LNCaP clone FGC (cell line): ENCODE measurements around the gene RPL36.
A peak's percentile ranks its signal among the peaks of the same experiment; 100 is the strongest.

Experiments used
- DNase-seq: peaks from one replicate; pipeline ENCODE4 v3.0.0-alpha.2; 2011; ENCODE audit warnings: low read depth
- H3K4me3 ChIP-seq: 2 replicates; pipeline ENCODE4 v1.5.1; 2011; ENCODE audit warnings: mild to moderate bottlenecking, low read depth, low read length, control low read depth
- CTCF ChIP-seq: IDR thresholded peaks from 2 replicates; pipeline ENCODE4 v1.5.1; 2012; ENCODE audit warnings: mild to moderate bottlenecking; ENCODE audit not compliant: control insufficient read depth, insufficient read depth; ENCODE audit errors: extremely low read depth

Gene RPL36

GRCh38 chr19:5678071-5678718 is 11.9 kb upstream of the RPL36 start:
- H3K4me3 ChIP-seq: no peak overlapping the region
- no peak for DNase-seq
- no peak for TF ChIP-seq CTCF

- DNase-seq: no peak
- peak overlapping the region; percentile 87 for H3K4me3 ChIP-seq
- TF ChIP-seq CTCF: no peak
These were observed 10.6 kb upstream of the RPL36 start for GRCh38 chr19:5679289-5680083.

- no peak for TF ChIP-seq CTCF
These were observed 10.0 kb upstream of the RPL36 start for GRCh38 chr19:5680084-5680436.

GRCh38 chr19:5680437-5681368 is 9.4 kb upstream of the RPL36 start, which contains the start of the genes HSD11B1L and MICOS13:
HSD11B1L (plus strand) TSS chr19:5681027; CDS start chr19:5684833, 3,806 bp downstream.
MICOS13 (minus strand) TSS chr19:5680516; CDS start chr19:5680486, 30 bp downstream.
- DNase-seq: peak; percentile 97
- peak within 1 kb of the TSS; percentile 87 for H3K4me3 ChIP-seq
- TF ChIP-seq CTCF: no peak

More at GRCh38 chr19:5680084-5680436, 10.0 kb upstream of the RPL36 start:
- peak overlapping the region; percentile 87 for H3K4me3 ChIP-seq
- no peak for DNase-seq

GRCh38 chr19:5681391-5682106 is 8.5 kb upstream of the RPL36 start:
- peak overlapping the region; percentile 87 for H3K4me3 ChIP-seq
- DNase-seq: no peak
- TF ChIP-seq CTCF: no peak

- no peak overlapping the region for H3K4me3 ChIP-seq
- DNase-seq: no peak
- no peak for TF ChIP-seq CTCF
These were observed 8.0 kb upstream of the RPL36 start for GRCh38 chr19:5682107-5682482.
